PC-3 (cell line): ENCODE results near the gene BMPR1A. TPM values are rescaled to one million over a fixed set of nuclear protein-coding genes. Genes with fewer than 3 reads are reported as not detected.

Experiments
- ATAC-seq: fragments of 200-7000 bp; cut with Tn5 transposase; 2 replicates; pipeline ENCODE4 v1.9.1; 2020; ENCODE audit warnings: mild to moderate bottlenecking, moderate library complexity
- BruUV-seq: library from RNA; stranded (reverse); fragments of 400-500 nt; replicated peaks from 2 replicates; lab custom pipeline; 2021; lab: Mats Ljungman, UMichigan
- CTCF ChIA-PET: fragments of 300-600 bp; sonication (Branson Sonifier 250); formaldehyde crosslinking; loops from one replicate; lab custom pipeline; 2022; ENCODE audit warnings: antibody characterized with exemption; lab: Charles Lee
- POLR2A ChIA-PET: fragments of 300-600 bp; sonication (Branson Sonifier 250); formaldehyde crosslinking; loops from one replicate; lab custom pipeline; 2022; ENCODE audit warnings: antibody characterized with exemption; ENCODE audit not compliant: unreplicated experiment; lab: Charles Lee
- DNase-seq: peaks from one replicate; pipeline ENCODE4 v3.0.0-alpha.2; 2015
- H2AFZ ChIP-seq: fragments of 300-600 bp; sonication (generic); 2 replicates; pipeline ENCODE4 v1.6.0; 2016; ENCODE audit warnings: antibody characterized with exemption, low read length
- H3F3A ChIP-seq: fragments of 300-600 bp; sonication (generic); one replicate; pipeline ENCODE4 v1.6.0; 2017; ENCODE audit warnings: antibody characterized with exemption, low read length, control low read depth, mild to moderate bottlenecking; ENCODE audit not compliant: unreplicated experiment
- H3K27ac ChIP-seq: fragments of 300-600 bp; sonication (generic); 2 replicates; pipeline ENCODE4 v1.5.1; 2016; ENCODE audit warnings: mild to moderate bottlenecking, low read length
- H3K27me3 ChIP-seq: fragments of 300-600 bp; sonication (generic); 2 replicates; pipeline ENCODE4 v1.6.1; 2016; ENCODE audit warnings: low read length, mixed read lengths
- H3K36me3 ChIP-seq: fragments of 300-600 bp; sonication (generic); 2 replicates; pipeline ENCODE4 v1.6.1; 2016; ENCODE audit warnings: low read depth, mixed run types, low read length, mixed read lengths
- H3K4me1 ChIP-seq: fragments of 300-600 bp; sonication (generic); 2 replicates; pipeline ENCODE4 v1.5.1; 2016; ENCODE audit warnings: low read length; ENCODE audit not compliant: insufficient read depth
- H3K4me2 ChIP-seq: fragments of 300-600 bp; sonication (generic); 2 replicates; pipeline ENCODE4 v1.6.0; 2016; ENCODE audit warnings: low read length
- H3K4me3 ChIP-seq: fragments of 300-600 bp; sonication (generic); 2 replicates; pipeline ENCODE4 v1.5.1; 2016; ENCODE audit warnings: mild to moderate bottlenecking, low read length, mixed read lengths
- H3K79me2 ChIP-seq: fragments of 300-600 bp; sonication (generic); 2 replicates; pipeline ENCODE4 v1.6.1; 2017; ENCODE audit warnings: low read length, mixed read lengths
- H3K9ac ChIP-seq: fragments of 300-600 bp; sonication (generic); 2 replicates; pipeline ENCODE4 v1.6.0; 2016; ENCODE audit warnings: mild to moderate bottlenecking, low read length
- H3K9me2 ChIP-seq: fragments of 300-600 bp; sonication (generic); replicated peaks from 2 replicates; pipeline ENCODE4 v1.6.1; 2016; ENCODE audit warnings: mixed run types, low read length, mixed read lengths
- H3K9me3 ChIP-seq: fragments of 300-600 bp; sonication (generic); 2 replicates; pipeline ENCODE4 v1.6.1; 2016; ENCODE audit warnings: low read length, mixed read lengths
- H4K20me1 ChIP-seq: fragments of 300-600 bp; sonication (generic); 2 replicates; pipeline ENCODE4 v1.6.1; 2016; ENCODE audit warnings: low read length, mixed read lengths
- EZH2 ChIP-seq: fragments of 300-600 bp; sonication (generic); IDR thresholded peaks from one replicate; pipeline ENCODE4 v1.6.1; 2017; ENCODE audit warnings: antibody characterized with exemption, mild to moderate bottlenecking, low read length; ENCODE audit not compliant: unreplicated experiment
- EZH2phosphoT487 ChIP-seq: fragments of 300-600 bp; sonication (generic); IDR thresholded peaks from 2 replicates; pipeline ENCODE4 v1.6.1; 2018; ENCODE audit warnings: mild to moderate bottlenecking, antibody characterized with exemption, low read length, borderline replicate concordance
- intact Hi-C: fragments of 100-400 bp; cut with micrococcal nuclease; formaldehyde crosslinking; loops from 2 replicates; pipeline ENCODE4 v1.9.0; 2023
- total RNA-seq: library from RNA; depleted of rRNA; stranded (reverse); fragments of >200 nt; gene quantifications from 2 replicates; pipeline ENCODE4 v1.2.3, GENCODE V29; 2014
- TF ChIP-seq, protein P1 (sequence below): fragments of 300-600 bp; sonication (generic); conservative IDR thresholded peaks from 2 replicates; pipeline ENCODE4 v1.5.1; 2017; ENCODE audit warnings: antibody characterized with exemption, low read depth, mild to moderate bottlenecking, low read length

BMPR1A gene
- total RNA-seq, 1 experiment from 2014 or later: 14.5 TPM

DNA sequence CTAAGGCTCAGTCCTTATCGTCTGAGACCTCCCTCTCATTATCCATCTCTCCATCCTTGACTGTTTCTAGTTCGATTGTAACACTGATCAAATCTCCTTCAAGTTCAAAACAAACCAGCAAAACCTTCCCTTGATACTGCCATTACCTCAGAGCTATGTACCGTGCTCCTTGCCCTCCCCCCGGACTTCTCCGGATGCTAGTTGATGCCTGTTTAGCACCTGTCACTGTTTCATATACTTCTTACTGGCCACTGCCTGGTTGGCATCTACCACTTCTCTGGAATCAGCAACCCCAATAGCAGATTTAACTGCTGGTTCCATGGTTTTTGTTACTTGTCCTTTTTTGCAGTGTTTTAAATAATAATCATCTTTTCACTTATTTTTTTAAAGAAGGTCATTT, 64.1 kb downstream of the BMPR1A start:
- CTCF ChIA-PET: no interaction called here
- H2AFZ ChIP-seq: no peak overlapping the region
- no peaks in the 10 kb centered on the region for H3K4me1 ChIP-seq
- no peak overlapping the region for H3K27ac ChIP-seq
- H3K79me2 ChIP-seq: peaks cover 9% of the 10 kb centered on the region; the same call in 1 of the 2 replicates
- H3K4me2 ChIP-seq: no peak overlapping the region
- intact Hi-C loops: no loop called here
- TF ChIP-seq EZH2phosphoT487 (no peak), EZH2 (no peak)
- TF ChIP-seq, protein P1, sequence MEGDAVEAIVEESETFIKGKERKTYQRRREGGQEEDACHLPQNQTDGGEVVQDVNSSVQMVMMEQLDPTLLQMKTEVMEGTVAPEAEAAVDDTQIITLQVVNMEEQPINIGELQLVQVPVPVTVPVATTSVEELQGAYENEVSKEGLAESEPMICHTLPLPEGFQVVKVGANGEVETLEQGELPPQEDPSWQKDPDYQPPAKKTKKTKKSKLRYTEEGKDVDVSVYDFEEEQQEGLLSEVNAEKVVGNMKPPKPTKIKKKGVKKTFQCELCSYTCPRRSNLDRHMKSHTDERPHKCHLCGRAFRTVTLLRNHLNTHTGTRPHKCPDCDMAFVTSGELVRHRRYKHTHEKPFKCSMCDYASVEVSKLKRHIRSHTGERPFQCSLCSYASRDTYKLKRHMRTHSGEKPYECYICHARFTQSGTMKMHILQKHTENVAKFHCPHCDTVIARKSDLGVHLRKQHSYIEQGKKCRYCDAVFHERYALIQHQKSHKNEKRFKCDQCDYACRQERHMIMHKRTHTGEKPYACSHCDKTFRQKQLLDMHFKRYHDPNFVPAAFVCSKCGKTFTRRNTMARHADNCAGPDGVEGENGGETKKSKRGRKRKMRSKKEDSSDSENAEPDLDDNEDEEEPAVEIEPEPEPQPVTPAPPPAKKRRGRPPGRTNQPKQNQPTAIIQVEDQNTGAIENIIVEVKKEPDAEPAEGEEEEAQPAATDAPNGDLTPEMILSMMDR: no peak
- H3K4me3 ChIP-seq: no peak overlapping the region
- no TSS peak for BruUV-seq
- POLR2A ChIA-PET: interaction anchor here (0.6 kb wide), 1 partner anchor 52 kb away, joined by 3 read pairs; no protein-coding TSS in a partner anchor
- H3K36me3 ChIP-seq: no peaks in the 10 kb centered on the region
- H3K9me3 ChIP-seq: no peaks in the 10 kb centered on the region
- no peaks in the 10 kb centered on the region for H3F3A ChIP-seq
- ATAC-seq (no peak), DNase-seq (no peak)
- no peaks in the 10 kb centered on the region for H3K9me2 ChIP-seq
- H4K20me1 ChIP-seq: no peaks in the 10 kb centered on the region
- H3K27me3 ChIP-seq: no peaks in the 10 kb centered on the region
- H3K9ac ChIP-seq: no peak overlapping the region

GRCh38 chr10:86821388-86821999, 65.1 kb downstream of the BMPR1A start:
- Histone ChIP-seq H3K9me3 (no peaks in the 10 kb centered on the region), H3K36me3 (no peaks in the 10 kb centered on the region), H3K27ac (no peak overlapping the region), H4K20me1 (no peaks in the 10 kb centered on the region), H3K4me2 (no peak overlapping the region), H3F3A (no peaks in the 10 kb centered on the region), H3K4me3 (no peak overlapping the region), H2AFZ (no peak overlapping the region), H3K4me1 (no peaks in the 10 kb centered on the region), H3K27me3 (no peaks in the 10 kb centered on the region), H3K9me2 (no peaks in the 10 kb centered on the region), H3K9ac (no peak overlapping the region), H3K79me2 (peaks cover 6% of the 10 kb centered on the region; the same call in 1 of the 2 replicates)
- no TSS peak for BruUV-seq
- TF ChIP-seq EZH2: no peak
- TF ChIP-seq, protein P1: no peak
- TF ChIP-seq EZH2phosphoT487: no peak
- ATAC-seq: no peak
- ChIA-PET POLR2A (no interaction called here), CTCF (no interaction called here)
- no peak for DNase-seq
- intact Hi-C loops: no loop called here

- H3K4me2 ChIP-seq: no peak overlapping the region
- intact Hi-C loops: no loop called here
- H3K4me1 ChIP-seq: peaks cover 13% of the 10 kb centered on the region; the same call in 1 of the 2 replicates
- H3K27me3 ChIP-seq: no peaks in the 10 kb centered on the region
- no TSS peak for BruUV-seq
- peaks cover 12% of the 10 kb centered on the region; the same call in 1 of the 2 replicates for H3K79me2 ChIP-seq
- POLR2A ChIA-PET: no interaction called here
- no peaks in the 10 kb centered on the region for H3K9me3 ChIP-seq
- H3K27ac ChIP-seq: no peak overlapping the region
- no peaks in the 10 kb centered on the region for H3F3A ChIP-seq
- H3K9ac ChIP-seq: no peak overlapping the region
- no peak for TF ChIP-seq EZH2phosphoT487
- TF ChIP-seq, protein P1: no peak
- no peak for TF ChIP-seq EZH2
- CTCF ChIA-PET: no interaction called here
- ATAC-seq (no peak), DNase-seq (no peak)
- no peaks in the 10 kb centered on the region for H3K9me2 ChIP-seq
- H2AFZ ChIP-seq: no peak overlapping the region
- peaks cover 6% of the 10 kb centered on the region for H4K20me1 ChIP-seq
- no peaks in the 10 kb centered on the region for H3K36me3 ChIP-seq
- H3K4me3 ChIP-seq: no peak overlapping the region
Measured at GRCh38 chr10:86823565-86823964, 67.1 kb downstream of the BMPR1A start.
